CD1c-positive myeloid dendritic cell (primary cell): ENCODE measurements around the gene CNGA3.

Source experiments
- DNase-seq: peaks from one replicate; pipeline ENCODE4 v3.0.0-alpha.2; 2016; ENCODE audit errors: extremely low spot score

CNGA3 gene

DNA sequence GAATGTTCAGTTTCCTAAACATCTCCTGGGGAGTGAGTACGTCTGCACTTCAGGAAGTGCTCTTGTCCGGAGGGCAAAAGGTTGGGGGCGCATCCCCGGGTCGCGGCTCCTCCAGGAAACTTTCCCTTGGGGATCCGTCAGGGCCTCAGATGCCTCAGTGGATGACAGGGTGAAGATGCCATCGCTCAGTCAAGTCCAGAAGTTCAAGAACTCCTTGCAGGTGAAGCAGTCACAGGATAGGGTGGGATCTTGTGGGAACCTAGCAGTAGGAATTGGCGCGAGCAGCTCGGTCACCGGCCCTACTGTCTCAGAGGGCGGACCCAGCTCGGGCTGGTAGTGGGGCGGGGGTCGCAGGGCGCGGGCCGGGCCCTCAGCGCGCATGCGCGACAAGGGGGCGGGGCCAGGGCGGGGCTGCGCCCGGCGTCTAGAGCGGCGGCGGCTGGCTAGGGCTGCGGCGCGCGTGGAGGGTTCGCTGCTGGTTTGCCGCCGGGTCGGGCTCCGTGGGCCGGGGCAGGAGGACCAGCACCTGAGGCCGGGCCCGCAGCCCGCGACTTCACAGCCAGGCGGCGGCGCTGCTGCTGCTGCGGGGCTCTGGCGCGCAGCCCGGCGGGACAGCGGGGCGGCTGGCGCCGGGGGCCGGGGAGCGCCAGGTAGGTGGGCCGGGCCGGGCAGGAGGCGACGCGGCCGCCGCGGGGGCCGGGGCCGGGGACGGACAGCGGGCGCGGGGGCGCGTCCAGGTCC, 98.3 kb downstream of the CNGA3 start, which contains the start of gene INPP4A:
INPP4A (plus strand) TSS at position 423 of the 741 bp plus-strand sequence. CDS start 75,191 bp downstream, outside the sequence.
- peak; percentile 76 for DNase-seq

- DNase-seq, result no peak
Observed at GRCh38 chr2:98445177-98445682, 99.0 kb downstream of the CNGA3 start.

DNA sequence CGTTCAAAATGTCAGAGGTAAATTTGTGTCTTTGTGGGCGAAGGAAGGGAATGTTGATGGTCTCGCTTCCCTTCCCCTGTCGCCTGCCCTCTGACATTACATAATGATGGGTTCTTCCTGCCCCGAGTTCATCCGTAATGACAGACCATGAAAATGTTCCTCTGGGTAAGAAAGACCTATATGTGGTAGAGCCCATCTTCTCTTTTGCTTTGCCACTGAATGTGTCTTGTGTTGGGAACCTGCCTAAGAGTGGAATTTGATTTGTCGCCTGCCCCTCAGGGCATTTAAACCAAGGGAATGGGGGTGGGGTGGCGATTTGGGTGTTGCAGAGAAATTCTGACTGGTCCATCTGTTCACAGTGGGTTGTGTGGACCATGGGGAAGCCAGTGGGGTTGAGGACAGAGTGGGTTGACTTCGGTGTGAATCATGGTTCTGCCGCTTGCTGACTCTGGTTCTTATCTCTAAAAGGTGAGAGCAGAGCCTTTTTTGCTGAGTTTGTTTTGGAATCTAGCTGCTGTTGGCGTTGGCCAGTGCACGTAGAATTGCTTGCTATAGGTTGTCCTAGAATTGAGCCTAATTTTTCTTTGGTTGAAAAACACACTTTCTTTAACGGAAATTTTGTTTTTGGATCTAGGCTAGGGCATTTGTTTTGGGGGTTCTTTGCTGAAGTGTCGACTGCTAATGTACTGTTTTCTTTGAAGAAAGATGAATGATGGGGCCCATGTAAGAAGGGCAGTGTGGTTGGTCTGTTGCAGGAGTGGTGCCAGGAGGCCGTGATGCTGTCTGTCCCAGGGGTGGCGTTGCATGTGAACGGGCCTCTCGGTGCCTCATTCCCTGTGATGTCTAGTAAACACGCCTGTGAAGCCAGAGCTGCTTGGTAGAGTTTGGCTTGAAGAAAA, 99.7 kb downstream of the CNGA3 start:
- DNase-seq, result peak; percentile 54

- no peak for DNase-seq
Observed at GRCh38 chr2:98446850-98447249, 100.6 kb downstream of the CNGA3 start.
